IMR-90 (cell line): ENCODE results near the gene SLC25A21. TPM values are rescaled to one million over a fixed set of nuclear protein-coding genes. Genes with fewer than 3 reads are reported as not detected.

Experiments
- ATAC-seq: fragments of 200-7000 bp; cut with Tn5 transposase; 2 replicates; pipeline ENCODE4 v1.9.1; 2020; ENCODE audit warnings: low read depth, mild to moderate bottlenecking, moderate library complexity
- BruUV-seq: library from RNA; stranded (reverse); fragments of 400-500 nt; replicated peaks from 2 replicates; lab custom pipeline; 2021; lab: Mats Ljungman, UMichigan
- CTCF ChIA-PET: fragments of 300-600 bp; formaldehyde crosslinking; extraction: SDS; loops from one replicate; lab custom pipeline; 2021; ENCODE audit warnings: antibody characterized with exemption; lab: Yijun Ruan, JAX
- POLR2A ChIA-PET: fragments of 300-600 bp; sonication (Branson Sonifier 250); formaldehyde crosslinking; loops from one replicate; lab custom pipeline; 2022; ENCODE audit warnings: antibody characterized with exemption; ENCODE audit not compliant: unreplicated experiment; lab: Charles Lee
- DNase-seq: peaks from one replicate; pipeline ENCODE4 v3.0.0; 2013
- H2AFZ ChIP-seq: replicated peaks from 2 replicates; pipeline ENCODE3; 2013; ENCODE audit warnings: low read length, mild to moderate bottlenecking; ENCODE audit not compliant: poor library complexity
- H2AK5ac ChIP-seq: 2 replicates; pipeline ENCODE4 v1.6.1; 2013; ENCODE audit warnings: low read depth, low read length, inconsistent platforms
- H2AK9ac ChIP-seq: replicated peaks from 2 replicates; pipeline ENCODE3; 2013; ENCODE audit warnings: mild to moderate bottlenecking, low read depth, low read length, moderate library complexity; ENCODE audit not compliant: poor library complexity
- H2BK120ac ChIP-seq: 2 replicates; pipeline ENCODE4 v1.6.1; 2013; ENCODE audit warnings: low read depth, low read length, inconsistent platforms
- H2BK15ac ChIP-seq: 3 replicates; pipeline ENCODE4 v1.6.1; 2013; ENCODE audit warnings: low read depth, low read length, inconsistent platforms
- H2BK20ac ChIP-seq: 2 replicates; pipeline ENCODE4 v1.6.1; 2013; ENCODE audit warnings: low read depth, mild to moderate bottlenecking, inconsistent platforms, low read length, moderate library complexity
- H2BK5ac ChIP-seq: 2 replicates; pipeline ENCODE4 v1.6.1; 2013; ENCODE audit warnings: mild to moderate bottlenecking, low read depth, low read length, inconsistent platforms; ENCODE audit not compliant: poor library complexity, severe bottlenecking
- H3K14ac ChIP-seq: replicated peaks from 2 replicates; pipeline ENCODE4 v1.6.1; 2013; ENCODE audit warnings: low read depth, low read length, inconsistent platforms
- H3K18ac ChIP-seq: 2 replicates; pipeline ENCODE4 v1.6.1; 2013; ENCODE audit warnings: low read depth, low read length, control low read depth
- H3K23ac ChIP-seq: 2 replicates; pipeline ENCODE4 v1.6.1; 2013; ENCODE audit warnings: low read depth, low read length, inconsistent platforms
- H3K27ac ChIP-seq: 2 replicates; pipeline ENCODE4 v1.5.1; 2013; ENCODE audit warnings: mild to moderate bottlenecking, control low read depth, low read length; ENCODE audit not compliant: insufficient read depth
- H3K27me3 ChIP-seq: 2 replicates; pipeline ENCODE4 v1.6.1; 2013; ENCODE audit warnings: low read length; ENCODE audit not compliant: control insufficient read depth, insufficient read depth
- H3K36me3 ChIP-seq: 2 replicates; pipeline ENCODE4 v1.6.1; 2013; ENCODE audit warnings: low read length, mixed read lengths; ENCODE audit not compliant: control insufficient read depth, insufficient read depth
- H3K4ac ChIP-seq: 2 replicates; pipeline ENCODE4 v1.6.1; 2013; ENCODE audit warnings: low read depth, low read length, inconsistent platforms
- H3K4me1 ChIP-seq: 2 replicates; pipeline ENCODE4 v1.6.1; 2013; ENCODE audit warnings: low read length, mixed read lengths; ENCODE audit not compliant: control insufficient read depth, insufficient read depth
- H3K4me2 ChIP-seq: 2 replicates; pipeline ENCODE4 v1.6.1; 2013; ENCODE audit warnings: low read depth, mild to moderate bottlenecking, control low read depth, low read length, moderate library complexity
- H3K4me3 ChIP-seq: 2 replicates; pipeline ENCODE4 v1.5.1; 2013; ENCODE audit warnings: low read depth, mild to moderate bottlenecking, control low read depth, low read length, moderate library complexity; ENCODE audit not compliant: insufficient read depth
- H3K56ac ChIP-seq: 2 replicates; pipeline ENCODE4 v1.6.1; 2013; ENCODE audit warnings: low read length, inconsistent platforms; ENCODE audit not compliant: insufficient read depth; ENCODE audit errors: extremely low read depth
- H3K79me1 ChIP-seq, 2 experiments: 2 replicates each; pipeline ENCODE4 v1.6.1; 2013; ENCODE audit warnings: low read length in 2 of 2, inconsistent platforms in 1 of 2, low read depth in 1 of 2
- H3K9ac ChIP-seq: 2 replicates; pipeline ENCODE4 v1.6.1; 2013; ENCODE audit warnings: low read depth, low read length, control low read depth
- H3K9me1 ChIP-seq: 2 replicates; pipeline ENCODE4 v1.6.1; 2013; ENCODE audit warnings: low read length, inconsistent platforms; ENCODE audit not compliant: insufficient read depth
- H3K9me3 ChIP-seq: 2 replicates; pipeline ENCODE4 v1.6.1; 2013; ENCODE audit warnings: low read length; ENCODE audit not compliant: control insufficient read depth, insufficient read depth
- H4K20me1 ChIP-seq: 2 replicates; pipeline ENCODE4 v1.6.1; 2013; ENCODE audit warnings: low read length, inconsistent platforms; ENCODE audit not compliant: insufficient read depth
- H4K5ac ChIP-seq: 2 replicates; pipeline ENCODE4 v1.6.1; 2013; ENCODE audit warnings: mild to moderate bottlenecking, low read depth, low read length, control low read depth
- H4K8ac ChIP-seq, 2 experiments: 2 replicates each; pipeline ENCODE4 v1.6.1; 2013; ENCODE audit warnings: low read depth in 2 of 2, low read length in 2 of 2, control low read depth in 1 of 2, inconsistent platforms in 1 of 2
- H4K91ac ChIP-seq: 2 replicates; pipeline ENCODE4 v1.6.1; 2013; ENCODE audit warnings: low read depth, low read length, inconsistent platforms; ENCODE audit not compliant: insufficient read depth
- MXI1 ChIP-seq: IDR thresholded peaks from 2 replicates; pipeline ENCODE4 v1.6.1; 2012; ENCODE audit warnings: low read depth, mild to moderate bottlenecking, low read length, moderate library complexity, borderline replicate concordance
- RFX5 ChIP-seq: IDR thresholded peaks from 2 replicates; pipeline ENCODE4 v1.8.0; 2012; ENCODE audit warnings: low read depth, mild to moderate bottlenecking, low read length, moderate library complexity
- WGBS, 2 experiments: methylation state at CpG; one replicate each; pipeline versions ENCODE4 v1.1.5 to v1.1.7; 2013; ENCODE audit warnings: missing lambda C conversion rate in 2 of 2; ENCODE audit not compliant: insufficient read length in 1 of 2; ENCODE audit errors: extremely low coverage in 2 of 2; 5-methylcytosine and 5-hydroxymethylcytosine counted together
- dilution Hi-C: fragments of 300-500 bp; cut with HindIII; formaldehyde crosslinking; loops from one replicate; pipeline ENCODE4 v1.14.3; 2018; ENCODE audit warnings: low sequenced_read_pairs; ENCODE audit not compliant: unreplicated experiment
- in situ Hi-C: fragments of 300-500 bp; cut with MboI; formaldehyde crosslinking; loops from 3 replicates; pipeline ENCODE4 v1.14.3; 2019; ENCODE audit warnings: low sequenced_read_pairs, inconsistent platforms, mixed read lengths
- intact Hi-C: fragments of 100-400 bp; cut with micrococcal nuclease; formaldehyde crosslinking; loops from 2 replicates; pipeline ENCODE4 v1.10.0; 2022
- polyA plus RNA-seq, 3 experiments: library from polyadenylated mRNA; depleted of rRNA; stranded (reverse); fragments of >200 nt; gene quantifications; 2 replicates each; pipeline ENCODE4 v1.2.3, GENCODE V29; 2012; ENCODE audit warnings: low replicate concordance in 1 of 3
- total RNA-seq: library from RNA; depleted of rRNA; stranded (reverse); fragments of >200 nt; gene quantifications from 2 replicates; pipeline ENCODE4 v1.2.3, GENCODE V29; 2012

SLC25A21 gene
- total and polyA plus RNA-seq, 2 of the 4 experiments (the other 2 are of a cell fraction) = 0.62 to 0.90 TPM

- Histone ChIP-seq H3K4me2 (no peak overlapping the region), H3K27me3 (no peaks in the 10 kb centered on the region), H2BK20ac (no peak overlapping the region), H4K5ac (no peak overlapping the region), H4K20me1 (no peaks in the 10 kb centered on the region), H2BK120ac (no peak overlapping the region), H2AK9ac (no peak overlapping the region), H2BK15ac (no peak overlapping the region), H3K36me3 (no peaks in the 10 kb centered on the region), H3K4ac (no peak overlapping the region), H4K91ac (no peak overlapping the region), H3K14ac (no peak overlapping the region), H3K56ac (no peak overlapping the region), H3K23ac (no peak overlapping the region), H2BK5ac (no peak overlapping the region), H4K8ac (no peak overlapping the region), H3K18ac (no peak overlapping the region), H3K9ac (no peak overlapping the region), H3K9me1 (no peaks in the 10 kb centered on the region), H2AK5ac (no peak overlapping the region), H3K4me3 (no peak overlapping the region), H2AFZ (no peak overlapping the region), H3K27ac (no peak overlapping the region), H3K4me1 (no peaks in the 10 kb centered on the region), H3K9me3 (no peaks in the 10 kb centered on the region), H3K79me1 (no peaks in the 10 kb centered on the region)
- BruUV-seq = no TSS peak
- in situ Hi-C loops (no loop called here), intact Hi-C loops (no loop called here), dilution Hi-C loops (no loop called here)
- TF ChIP-seq MXI1 (no peak), RFX5 (no peak)
- ChIA-PET CTCF (no interaction called here), POLR2A (no interaction called here)
- DNase-seq (no peak), ATAC-seq (no peak)
- no CpG with 5 or more reads among the region's 3 CpGs for WGBS, 2 experiments
Measured at GRCh38 chr14:36726128-36726527, 446.3 kb downstream of the SLC25A21 start.
